GM21529 (cell line): ENCODE data around the gene HES3.

ENCODE experiments used
- ATAC-seq: cut with Tn5 transposase; IDR thresholded peaks from one replicate; pipeline ENCODE4 v1.9.1; 2021; ENCODE audit not compliant: unreplicated experiment

Gene HES3

DNA sequence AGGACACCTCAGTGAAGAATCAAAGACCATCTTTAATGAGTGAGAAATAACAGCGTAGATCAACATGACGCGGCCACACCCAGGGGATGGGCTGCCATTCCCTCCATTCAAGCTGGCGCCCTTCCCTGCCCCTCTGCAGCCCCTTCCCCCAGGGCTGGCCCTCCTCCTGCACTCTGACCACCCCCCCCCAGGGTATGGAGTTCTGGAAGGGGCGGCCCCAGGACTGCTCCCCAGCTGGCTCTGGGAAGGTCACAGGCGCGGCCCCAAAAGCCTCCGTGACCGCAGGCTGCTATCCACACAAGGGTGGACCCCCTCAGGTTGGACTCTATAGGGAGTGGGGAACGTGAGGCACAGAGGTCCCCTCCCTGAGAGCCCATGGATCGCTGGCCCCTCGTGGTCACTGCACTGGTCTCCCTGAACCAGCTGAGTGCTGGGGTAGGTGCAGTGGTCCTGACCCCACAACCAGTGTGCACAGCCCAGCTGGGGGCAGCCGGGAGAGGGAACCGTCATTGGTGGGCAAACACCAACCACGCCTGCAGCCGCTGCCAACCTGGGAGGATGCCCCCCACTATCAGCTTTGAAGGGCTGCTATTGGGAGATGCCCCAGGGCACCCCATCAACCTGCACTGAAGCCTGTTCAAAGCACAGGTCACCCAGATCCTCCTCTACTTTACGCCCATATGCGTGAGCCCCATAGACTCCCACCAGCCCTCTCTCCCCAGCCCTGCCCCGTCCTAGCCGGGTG, 33.0 kb downstream of the HES3 start:
- ATAC-seq = no peak

GRCh38 chr1:6278263-6278662, 34.3 kb downstream of the HES3 start:
- no peak for ATAC-seq

- no peak for ATAC-seq
Measured at GRCh38 chr1:6279066-6279465, 35.1 kb downstream of the HES3 start.

GRCh38 chr1:6279613-6280383, 35.8 kb downstream of the HES3 start:
- no peak for ATAC-seq

DNA sequence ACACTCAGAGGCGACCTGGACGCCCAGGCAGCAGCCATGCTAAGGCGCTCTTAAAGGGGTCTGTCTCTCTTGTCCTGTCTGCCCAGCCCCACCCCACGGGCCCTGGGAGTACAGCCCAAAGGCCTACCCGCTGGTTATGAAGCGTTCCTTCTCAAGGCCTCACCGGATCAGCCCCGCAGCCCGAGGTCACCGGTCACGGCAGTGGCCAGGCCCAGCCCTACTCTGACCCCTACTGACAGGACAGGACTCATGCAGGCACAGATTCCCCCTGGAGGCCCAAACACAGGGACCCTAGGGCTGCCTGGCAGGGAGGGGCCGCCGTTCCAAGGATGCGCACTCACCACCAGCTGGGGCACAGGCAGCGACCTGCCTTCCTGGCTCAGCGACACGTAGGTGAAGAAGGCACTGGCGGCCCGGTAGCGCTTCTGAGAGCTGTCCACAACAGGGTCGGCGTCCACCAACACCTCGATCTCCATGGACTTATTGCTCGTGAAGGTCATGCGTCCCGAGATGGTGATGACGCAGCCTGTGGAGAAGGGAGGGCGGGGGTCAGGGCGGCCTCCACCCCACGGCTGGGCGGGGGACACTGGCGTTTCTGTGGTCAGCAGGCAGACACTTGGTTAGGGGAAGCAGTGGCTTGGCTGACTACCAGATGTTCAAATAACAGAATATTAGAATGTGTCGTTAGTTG, 36.9 kb downstream of the HES3 start:
- ATAC-seq = no peak

DNA sequence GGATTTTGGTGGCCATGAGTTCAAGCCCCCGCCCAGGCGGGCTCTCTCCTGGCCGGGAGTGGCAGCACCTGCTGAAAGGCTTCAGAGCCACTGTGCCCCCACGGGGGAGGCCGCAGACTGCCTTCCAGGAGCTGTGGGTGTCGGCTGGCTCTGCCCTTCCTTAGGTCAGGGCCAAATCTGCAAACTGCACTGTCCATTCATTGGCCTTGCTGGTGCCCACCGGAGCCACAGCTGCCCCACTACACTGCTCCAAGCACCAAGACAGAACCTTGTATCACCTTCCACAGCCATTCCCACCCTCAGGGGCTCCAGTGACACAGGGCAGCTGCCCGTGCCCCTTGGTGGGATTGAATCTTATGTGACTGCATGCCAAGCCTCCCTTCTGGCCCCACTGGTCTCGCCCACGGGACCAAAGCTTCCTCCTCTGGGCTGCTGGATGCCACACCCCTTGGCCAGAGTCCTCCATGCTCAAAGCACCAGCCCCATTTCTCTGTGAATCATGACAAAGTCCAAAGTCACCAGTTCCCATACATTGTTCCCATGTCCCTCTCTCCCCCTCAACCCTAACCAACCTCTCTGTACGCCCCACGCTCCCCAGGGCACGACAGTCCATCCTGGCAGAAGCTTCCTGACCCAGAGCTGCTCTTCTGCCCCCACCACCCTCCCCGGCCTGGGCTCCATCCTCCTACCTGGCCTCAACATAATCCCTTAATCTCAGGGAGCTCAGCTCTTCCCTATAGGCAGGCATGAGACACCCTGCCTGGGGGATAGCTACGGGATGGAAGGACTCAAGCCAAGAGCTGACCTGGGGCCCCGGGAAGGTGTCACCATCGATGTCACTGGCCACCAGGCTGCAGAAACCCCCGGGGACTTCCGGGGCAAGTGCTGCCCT, 37.8 kb downstream of the HES3 start:
- no peak for ATAC-seq

DNA sequence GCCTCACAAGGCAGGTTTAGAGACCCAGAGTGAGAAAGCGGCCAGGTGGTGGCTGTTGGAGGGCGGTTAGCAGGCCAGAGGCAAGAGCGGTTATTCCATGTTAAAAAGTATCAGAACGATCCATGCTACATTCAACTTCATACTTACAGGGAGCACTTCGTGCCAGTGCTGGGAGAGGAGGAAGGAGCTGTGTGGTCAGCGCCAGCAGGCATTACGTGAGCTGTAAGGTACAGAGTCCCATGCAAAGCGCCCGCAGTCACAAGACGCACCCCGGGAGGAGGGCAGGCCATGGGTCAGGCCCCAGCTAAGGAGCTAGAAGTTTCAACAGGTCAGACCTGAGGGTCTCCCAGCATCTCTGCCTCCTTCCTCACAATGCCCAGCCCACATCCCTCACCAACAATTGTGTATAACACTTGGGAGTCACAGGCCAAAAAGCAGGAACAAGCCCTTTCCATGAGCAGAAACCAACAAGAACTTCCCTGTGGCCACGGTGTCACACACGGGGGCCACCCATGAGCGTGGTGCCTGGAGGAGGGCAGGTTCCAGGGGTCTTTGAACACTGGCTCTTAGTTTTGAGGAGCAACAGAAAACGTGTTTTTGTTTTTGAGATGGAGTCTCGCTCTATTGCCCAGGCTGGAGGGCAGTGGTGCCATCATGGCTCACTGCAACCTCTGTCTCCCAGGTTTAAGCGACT, 38.7 kb downstream of the HES3 start:
- no peak for ATAC-seq

DNA sequence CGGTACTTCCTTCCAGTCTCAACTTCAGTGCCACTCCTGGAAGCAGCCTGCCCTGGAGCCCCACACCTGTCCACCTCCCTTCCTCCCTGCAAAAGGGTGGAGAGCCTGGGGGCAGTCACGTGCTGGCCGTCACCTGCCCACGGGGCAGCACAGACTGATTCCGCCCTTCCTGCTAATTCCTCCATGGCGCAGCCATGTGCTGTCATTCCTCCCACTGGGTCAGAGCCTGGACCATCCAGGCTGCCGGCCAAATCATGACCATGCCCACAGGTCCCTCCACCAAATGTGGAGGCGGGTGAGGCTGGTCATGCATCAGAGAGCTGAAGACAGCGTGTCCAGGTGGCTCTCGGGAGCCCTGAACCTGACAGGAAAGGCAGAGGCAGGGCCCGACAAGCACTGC, 41.4 kb downstream of the HES3 start:
- ATAC-seq = no peak

- ATAC-seq = no peak
Measured at GRCh38 chr1:6286266-6286665, 42.3 kb downstream of the HES3 start.

GRCh38 chr1:6287029-6287428, 43.0 kb downstream of the HES3 start:
- ATAC-seq = no peak

DNA sequence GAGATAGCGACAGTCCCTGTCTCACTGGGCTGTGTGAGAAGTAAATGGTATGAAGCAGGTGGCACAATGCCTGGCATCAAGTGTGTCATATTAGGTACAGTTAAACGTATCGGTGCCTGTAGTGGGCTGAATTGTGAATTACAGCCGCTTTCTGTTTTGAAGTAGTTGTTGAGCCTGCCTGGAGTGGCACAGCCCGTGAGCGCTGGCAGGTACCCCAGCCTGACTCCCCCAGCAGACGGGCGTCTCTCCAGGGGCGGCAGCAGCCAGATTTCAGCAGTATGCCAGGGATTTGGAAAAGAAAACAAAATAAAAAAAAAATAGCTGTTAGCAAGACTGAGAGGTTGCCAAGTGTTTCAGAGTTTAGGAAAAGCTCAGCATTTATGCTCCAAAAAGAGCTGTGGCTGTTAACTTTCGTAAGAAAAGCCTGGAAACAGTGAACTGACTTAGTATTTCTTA, 43.5 kb downstream of the HES3 start:
- no peak for ATAC-seq

GRCh38 chr1:6288026-6288425, 44.0 kb downstream of the HES3 start:
- ATAC-seq = no peak

- ATAC-seq = no peak
Measured at GRCh38 chr1:6288665-6289064, 44.7 kb downstream of the HES3 start.

DNA sequence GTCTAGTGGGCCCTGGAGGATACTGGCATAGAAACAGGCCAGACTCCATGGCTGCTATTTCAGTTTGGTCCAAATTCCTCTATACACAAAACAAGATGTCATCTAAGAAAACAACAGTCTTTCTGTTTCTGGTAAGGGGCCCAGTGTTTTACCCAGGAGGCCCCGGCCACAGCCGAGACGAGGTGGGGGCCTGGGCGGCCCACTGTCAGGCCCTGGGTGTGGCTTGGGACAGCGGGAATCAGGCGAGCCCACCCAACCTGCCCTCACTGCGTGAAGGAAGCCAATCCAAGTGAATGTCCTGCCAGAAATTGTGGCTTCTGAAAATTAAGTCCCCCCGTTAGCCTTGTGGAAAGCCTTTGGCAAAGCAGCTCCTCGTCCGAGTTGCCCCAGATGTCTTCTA, 48.1 kb downstream of the HES3 start:
- ATAC-seq = no peak

GRCh38 chr1:6294080-6294889, 50.3 kb downstream of the HES3 start:
- no peak for ATAC-seq

DNA sequence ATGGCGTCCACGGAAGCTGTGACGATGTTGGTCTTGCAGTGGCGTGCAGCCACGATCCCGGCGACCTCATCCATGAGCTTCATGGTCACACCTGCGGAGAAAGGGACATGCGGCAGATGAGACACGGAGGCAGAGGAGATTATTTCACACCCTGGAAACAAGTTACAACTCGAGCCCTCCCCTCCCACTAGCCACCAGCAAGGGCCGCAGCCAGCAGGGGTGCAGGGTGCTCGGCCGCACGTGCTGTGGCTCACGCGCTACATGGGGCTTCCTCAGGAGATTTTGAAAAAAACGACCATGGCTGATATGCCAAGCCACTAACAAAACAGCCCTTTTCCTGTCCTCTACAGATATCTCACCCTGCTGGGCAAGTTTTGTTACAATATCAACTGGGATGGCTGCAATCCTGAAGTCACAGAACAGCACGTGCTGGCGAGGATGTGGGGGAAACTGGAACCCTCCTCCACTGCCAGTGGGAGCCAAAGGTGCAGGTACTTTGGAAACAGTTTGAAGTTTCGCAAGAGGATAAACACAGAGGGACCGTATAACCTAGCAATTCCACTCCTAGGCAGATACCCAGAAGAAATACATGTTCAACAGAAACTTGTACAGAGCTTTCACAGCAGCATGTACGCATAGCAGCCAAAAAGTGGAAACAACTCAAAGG, 51.0 kb downstream of the HES3 start:
- no peak for ATAC-seq
